ENCODE results near the gene KNDC1.

Gene KNDC1

GRCh38 chr10:133187906-133188681 lies 28.1 kb downstream of the KNDC1 start:
- Histone ChIP-seq H3K9ac (ENCODE audit: low read depth, low read length) (no peak overlapping the region), H3K4me3 (ENCODE audit: low read depth, low read length) (no peak overlapping the region), H3K4me1 (ENCODE audit: control insufficient read depth, insufficient read depth, low read length) (no peaks in the 10 kb centered on the region), H3K27me3 (ENCODE audit: control insufficient read depth, insufficient read depth, low read length) (no peaks in the 10 kb centered on the region), H3K36me3 (ENCODE audit: control insufficient read depth, insufficient read depth, low read length) (peaks cover 28% of the 10 kb centered on the region), H3K9me3 (ENCODE audit: control insufficient read depth, insufficient read depth, low read length) (peaks cover 5% of the 10 kb centered on the region)

GRCh38 chr10:133189256-133189655 lies 29.2 kb downstream of the KNDC1 start:
- Histone ChIP-seq H3K9me3 (ENCODE audit: control insufficient read depth, insufficient read depth, low read length) (peaks cover 5% of the 10 kb centered on the region), H3K27me3 (ENCODE audit: control insufficient read depth, insufficient read depth, low read length) (no peaks in the 10 kb centered on the region), H3K9ac (ENCODE audit: low read depth, low read length) (no peak overlapping the region), H3K36me3 (ENCODE audit: control insufficient read depth, insufficient read depth, low read length) (peaks cover 19% of the 10 kb centered on the region), H3K4me1 (ENCODE audit: control insufficient read depth, insufficient read depth, low read length) (no peaks in the 10 kb centered on the region), H3K4me3 (ENCODE audit: low read depth, low read length) (no peak overlapping the region)

- Histone ChIP-seq H3K27me3 (ENCODE audit: control insufficient read depth, insufficient read depth, low read length) (no peaks in the 10 kb centered on the region), H3K36me3 (ENCODE audit: control insufficient read depth, insufficient read depth, low read length) (peaks cover 14% of the 10 kb centered on the region), H3K4me1 (ENCODE audit: control insufficient read depth, insufficient read depth, low read length) (no peaks in the 10 kb centered on the region), H3K9me3 (ENCODE audit: control insufficient read depth, insufficient read depth, low read length) (peaks cover 5% of the 10 kb centered on the region), H3K4me3 (ENCODE audit: low read depth, low read length) (no peak overlapping the region), H3K9ac (ENCODE audit: low read depth, low read length) (no peak overlapping the region)
Measured at GRCh38 chr10:133189726-133190125, 29.7 kb downstream of the KNDC1 start.

- no peak overlapping the region for H3K9ac ChIP-seq (ENCODE audit: low read depth, low read length)
- H3K4me1 ChIP-seq (ENCODE audit: control insufficient read depth, insufficient read depth, low read length), result no peaks in the 10 kb centered on the region
- H3K27me3 ChIP-seq (ENCODE audit: control insufficient read depth, insufficient read depth, low read length), result no peaks in the 10 kb centered on the region
- no peak overlapping the region for H3K4me3 ChIP-seq (ENCODE audit: low read depth, low read length)
- peaks cover 13% of the 10 kb centered on the region for H3K36me3 ChIP-seq (ENCODE audit: control insufficient read depth, insufficient read depth, low read length)
- H3K9me3 ChIP-seq (ENCODE audit: control insufficient read depth, insufficient read depth, low read length), result peaks cover 5% of the 10 kb centered on the region
Measured at GRCh38 chr10:133190225-133190624, 30.2 kb downstream of the KNDC1 start.

GRCh38 chr10:133191651-133192050 lies 31.6 kb downstream of the KNDC1 start:
- no peaks in the 10 kb centered on the region for H3K4me1 ChIP-seq (ENCODE audit: control insufficient read depth, insufficient read depth, low read length)
- H3K9me3 ChIP-seq (ENCODE audit: control insufficient read depth, insufficient read depth, low read length), result peaks cover 5% of the 10 kb centered on the region
- no peak overlapping the region for H3K4me3 ChIP-seq (ENCODE audit: low read depth, low read length)
- H3K27me3 ChIP-seq (ENCODE audit: control insufficient read depth, insufficient read depth, low read length), result no peaks in the 10 kb centered on the region
- no peak overlapping the region for H3K9ac ChIP-seq (ENCODE audit: low read depth, low read length)
- H3K36me3 ChIP-seq (ENCODE audit: control insufficient read depth, insufficient read depth, low read length), result peaks cover 13% of the 10 kb centered on the region

- H3K4me3 ChIP-seq (ENCODE audit: low read depth, low read length), result no peak overlapping the region
- H3K9ac ChIP-seq (ENCODE audit: low read depth, low read length), result no peak overlapping the region
- H3K4me1 ChIP-seq (ENCODE audit: control insufficient read depth, insufficient read depth, low read length), result no peaks in the 10 kb centered on the region
- H3K36me3 ChIP-seq (ENCODE audit: control insufficient read depth, insufficient read depth, low read length), result peaks cover 8% of the 10 kb centered on the region
- H3K9me3 ChIP-seq (ENCODE audit: control insufficient read depth, insufficient read depth, low read length), result peaks cover 5% of the 10 kb centered on the region
- no peaks in the 10 kb centered on the region for H3K27me3 ChIP-seq (ENCODE audit: control insufficient read depth, insufficient read depth, low read length)
Measured at GRCh38 chr10:133194151-133194550, 34.1 kb downstream of the KNDC1 start.

GRCh38 chr10:133195096-133195495 lies 35.1 kb downstream of the KNDC1 start:
- no peak overlapping the region for H3K9ac ChIP-seq (ENCODE audit: low read depth, low read length)
- peaks cover 5% of the 10 kb centered on the region for H3K9me3 ChIP-seq (ENCODE audit: control insufficient read depth, insufficient read depth, low read length)
- H3K27me3 ChIP-seq (ENCODE audit: control insufficient read depth, insufficient read depth, low read length), result no peaks in the 10 kb centered on the region
- no peak overlapping the region for H3K4me3 ChIP-seq (ENCODE audit: low read depth, low read length)
- no peaks in the 10 kb centered on the region for H3K4me1 ChIP-seq (ENCODE audit: control insufficient read depth, insufficient read depth, low read length)
- peaks cover 13% of the 10 kb centered on the region for H3K36me3 ChIP-seq (ENCODE audit: control insufficient read depth, insufficient read depth, low read length)

- Histone ChIP-seq H3K9me3 (ENCODE audit: control insufficient read depth, insufficient read depth, low read length) (peaks cover 5% of the 10 kb centered on the region), H3K4me3 (ENCODE audit: low read depth, low read length) (no peak overlapping the region), H3K4me1 (ENCODE audit: control insufficient read depth, insufficient read depth, low read length) (no peaks in the 10 kb centered on the region), H3K27me3 (ENCODE audit: control insufficient read depth, insufficient read depth, low read length) (no peaks in the 10 kb centered on the region), H3K36me3 (ENCODE audit: control insufficient read depth, insufficient read depth, low read length) (peaks cover 13% of the 10 kb centered on the region), H3K9ac (ENCODE audit: low read depth, low read length) (no peak overlapping the region)
Measured at GRCh38 chr10:133195611-133196010, 35.6 kb downstream of the KNDC1 start.

- H3K9me3 ChIP-seq (ENCODE audit: control insufficient read depth, insufficient read depth, low read length), result peaks cover 5% of the 10 kb centered on the region
Measured at GRCh38 chr10:133196221-133196915, 36.3 kb downstream of the KNDC1 start.

GRCh38 chr10:133196936-133197758 lies 37.1 kb downstream of the KNDC1 start:
- Histone ChIP-seq H3K4me1 (ENCODE audit: control insufficient read depth, insufficient read depth, low read length) (no peaks in the 10 kb centered on the region), H3K36me3 (ENCODE audit: control insufficient read depth, insufficient read depth, low read length) (peaks cover 15% of the 10 kb centered on the region), H3K27me3 (ENCODE audit: control insufficient read depth, insufficient read depth, low read length) (no peaks in the 10 kb centered on the region), H3K4me3 (ENCODE audit: low read depth, low read length) (no peak overlapping the region), H3K9ac (ENCODE audit: low read depth, low read length) (no peak overlapping the region), H3K9me3 (ENCODE audit: control insufficient read depth, insufficient read depth, low read length) (no peaks in the 10 kb centered on the region)

More at GRCh38 chr10:133196221-133196915, 36.3 kb downstream of the KNDC1 start:
- no peaks in the 10 kb centered on the region for H3K27me3 ChIP-seq (ENCODE audit: control insufficient read depth, insufficient read depth, low read length)
- no peak overlapping the region for H3K9ac ChIP-seq (ENCODE audit: low read depth, low read length)
- peaks cover 13% of the 10 kb centered on the region for H3K36me3 ChIP-seq (ENCODE audit: control insufficient read depth, insufficient read depth, low read length)
- H3K4me1 ChIP-seq (ENCODE audit: control insufficient read depth, insufficient read depth, low read length), result no peaks in the 10 kb centered on the region
- no peak overlapping the region for H3K4me3 ChIP-seq (ENCODE audit: low read depth, low read length)

- H3K27me3 ChIP-seq (ENCODE audit: control insufficient read depth, insufficient read depth, low read length), result no peaks in the 10 kb centered on the region
Measured at GRCh38 chr10:133197786-133198185, 37.8 kb downstream of the KNDC1 start.

More at GRCh38 chr10:133197786-133198185, 37.8 kb downstream of the KNDC1 start:
- Histone ChIP-seq H3K4me3 (ENCODE audit: low read depth, low read length) (no peak overlapping the region), H3K36me3 (ENCODE audit: control insufficient read depth, insufficient read depth, low read length) (peaks cover 15% of the 10 kb centered on the region), H3K9me3 (ENCODE audit: control insufficient read depth, insufficient read depth, low read length) (no peaks in the 10 kb centered on the region), H3K9ac (ENCODE audit: low read depth, low read length) (no peak overlapping the region), H3K4me1 (ENCODE audit: control insufficient read depth, insufficient read depth, low read length) (no peaks in the 10 kb centered on the region)
